K562 (cell line): ENCODE results near the gene XIRP1. TPM values are rescaled to one million over a fixed set of nuclear protein-coding genes. Genes with fewer than 3 reads are reported as not detected.

Source experiments
- CXXC5 ChIP-seq: fragments of 250-450 bp; sonication (Bioruptor Pico); IDR thresholded peaks from 2 replicates; pipeline ENCODE4 v1.8.0; 2022; ENCODE audit warnings: inconsistent platforms, mild to moderate bottlenecking, moderate library complexity
- GATAD2A ChIP-seq: fragments of 450-650 bp; IDR thresholded peaks from 2 replicates; pipeline ENCODE4 v1.6.1; 2017
- HEY1 ChIP-seq: fragments of 250-450 bp; sonication (Bioruptor Pico); IDR thresholded peaks from 2 replicates; pipeline ENCODE4 v1.5.0; 2020; ENCODE audit warnings: mild to moderate bottlenecking, moderate library complexity, borderline replicate concordance
- HSF4 ChIP-seq: fragments of 250-450 bp; sonication (Bioruptor Pico); IDR thresholded peaks from 2 replicates; pipeline ENCODE4 v2.1.2; 2022; ENCODE audit warnings: mild to moderate bottlenecking, moderate library complexity, borderline replicate concordance
- MBD2 ChIP-seq: sonication (generic); IDR thresholded peaks from 2 replicates; pipeline ENCODE4 v1.6.1; 2016; ENCODE audit warnings: low read depth, borderline replicate concordance
- NCOA6 ChIP-seq: fragments of 450-650 bp; IDR thresholded peaks from 2 replicates; pipeline ENCODE4 v1.6.1; 2017; ENCODE audit warnings: mild to moderate bottlenecking
- RAD21 ChIP-seq, 2 experiments: fragments of 250-450 bp in 1 of 2; fragments of 450-650 bp in 1 of 2; sonication (Bioruptor Pico) in 1 of 2; formaldehyde crosslinking in 1 of 2; IDR thresholded peaks in 1 of 2; conservative IDR thresholded peaks in 1 of 2; 2 replicates each; pipeline versions ENCODE4 v1.4.0 to v1.8.0; 2020 to 2022; ENCODE audit warnings: mild to moderate bottlenecking in 2 of 2, moderate library complexity in 1 of 2
- RCOR1 ChIP-seq, 2 experiments: IDR thresholded peaks; 2 replicates each; pipeline ENCODE4 v1.6.1; 2012; ENCODE audit warnings: low read depth in 2 of 2, low read length in 2 of 2, borderline replicate concordance in 1 of 2, improper control_type of control experiment in 1 of 2
- SPI1 ChIP-seq: IDR thresholded peaks from 2 replicates; pipeline ENCODE4 v1.6.1; 2011; ENCODE audit warnings: low read depth, low read length, control low read depth, borderline replicate concordance
- ZFX ChIP-seq: sonication (generic); formaldehyde crosslinking; IDR thresholded peaks from 2 replicates; pipeline ENCODE4 v1.8.0; 2022; ENCODE audit warnings: mild to moderate bottlenecking, missing genetic modification reagents, moderate library complexity
- polyA plus RNA-seq, 8 experiments: library from polyadenylated mRNA; depleted of rRNA in 4 of 8; stranded (reverse) in 5 of 8; unstranded in 3 of 8; fragments of >200 nt; fragmentation: Nextera tagmentation in 2 of 8; fragmentation: Illumina TruSeq in 1 of 8; extraction: Ambion mirVana in 2 of 8; extraction: Trizol in 1 of 8; gene quantifications; 2 replicates each; pipeline versions ENCODE4 v1.2.1 to v1.2.3, GENCODE V29; 2011 to 2014; ENCODE audit warnings: inconsistent platforms in 1 of 8, missing spikeins in 1 of 8
- total RNA-seq, 7 experiments: library from RNA; depleted of rRNA in 6 of 7; stranded (reverse); fragments of >200 nt in 6 of 7; fragmentation: Illumina TruSeq in 2 of 7; extraction: Trizol in 2 of 7; gene quantifications; 2 replicates each; pipeline versions ENCODE4 v1.2.1 to v1.2.3, GENCODE V29; 2011 to 2021; ENCODE audit warnings: low replicate concordance in 1 of 7
- TF ChIP-seq, protein P1 (sequence below), 2 experiments: fragments of 450-650 bp in 1 of 2; sonication (generic) in 1 of 2; formaldehyde crosslinking in 1 of 2; IDR thresholded peaks; 2 replicates each; pipeline versions ENCODE4 v1.7.1 to v1.9.0; 2016 to 2022; ENCODE audit warnings: inconsistent platforms in 1 of 2, mild to moderate bottlenecking in 1 of 2, missing genetic modification reagents in 1 of 2
- TF ChIP-seq, protein P2 (sequence below): fragments of 250-450 bp; sonication (Bioruptor Pico); IDR thresholded peaks from 2 replicates; pipeline ENCODE4 v1.8.0; 2021; ENCODE audit warnings: moderate library complexity, mild to moderate bottlenecking, inconsistent platforms
- TF ChIP-seq, protein P3 (sequence below): fragments of 450-650 bp; IDR thresholded peaks from 2 replicates; pipeline ENCODE4 v1.6.1; 2017; ENCODE audit warnings: antibody characterized with exemption, mild to moderate bottlenecking

Gene XIRP1
- total and polyA plus RNA-seq, 9 of the 15 experiments (the other 6 are each of a cell fraction or from before 2014, with no cell fraction given): 0.03 to 0.27 (median 0.08) TPM; not detected in 3

DNA sequence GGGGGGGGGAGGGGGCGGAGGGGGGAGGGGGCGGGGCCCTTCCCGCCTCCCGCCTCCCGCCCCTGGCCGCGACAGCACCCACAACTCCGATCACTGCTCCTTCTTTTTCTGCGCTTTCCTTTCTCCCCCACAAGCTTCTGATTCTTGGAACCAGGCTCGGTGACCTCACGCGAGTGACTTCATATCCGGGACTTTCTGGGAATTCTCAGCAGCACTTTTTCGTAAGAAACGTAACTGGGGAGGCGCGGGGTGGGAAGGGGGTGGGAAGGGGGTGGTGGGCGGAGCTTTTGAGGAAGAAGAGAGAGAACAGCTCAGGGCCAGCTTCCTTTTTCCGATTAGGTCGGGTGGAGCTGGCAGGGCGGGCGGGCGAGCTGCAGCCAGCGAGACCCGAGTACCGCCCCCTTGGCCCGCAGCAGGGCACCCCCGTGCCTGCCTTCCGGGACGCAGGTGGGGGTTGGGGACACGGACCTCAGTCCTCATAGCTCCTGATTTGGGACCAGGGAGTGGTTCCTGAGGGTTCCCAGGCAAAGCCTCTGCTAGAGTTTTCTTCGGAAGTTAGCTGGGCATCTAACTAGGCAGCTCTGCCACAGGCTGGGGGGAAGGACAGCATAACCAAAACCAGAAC, 14.6 kb downstream of the XIRP1 start (continued):
- TF ChIP-seq, protein P1, sequence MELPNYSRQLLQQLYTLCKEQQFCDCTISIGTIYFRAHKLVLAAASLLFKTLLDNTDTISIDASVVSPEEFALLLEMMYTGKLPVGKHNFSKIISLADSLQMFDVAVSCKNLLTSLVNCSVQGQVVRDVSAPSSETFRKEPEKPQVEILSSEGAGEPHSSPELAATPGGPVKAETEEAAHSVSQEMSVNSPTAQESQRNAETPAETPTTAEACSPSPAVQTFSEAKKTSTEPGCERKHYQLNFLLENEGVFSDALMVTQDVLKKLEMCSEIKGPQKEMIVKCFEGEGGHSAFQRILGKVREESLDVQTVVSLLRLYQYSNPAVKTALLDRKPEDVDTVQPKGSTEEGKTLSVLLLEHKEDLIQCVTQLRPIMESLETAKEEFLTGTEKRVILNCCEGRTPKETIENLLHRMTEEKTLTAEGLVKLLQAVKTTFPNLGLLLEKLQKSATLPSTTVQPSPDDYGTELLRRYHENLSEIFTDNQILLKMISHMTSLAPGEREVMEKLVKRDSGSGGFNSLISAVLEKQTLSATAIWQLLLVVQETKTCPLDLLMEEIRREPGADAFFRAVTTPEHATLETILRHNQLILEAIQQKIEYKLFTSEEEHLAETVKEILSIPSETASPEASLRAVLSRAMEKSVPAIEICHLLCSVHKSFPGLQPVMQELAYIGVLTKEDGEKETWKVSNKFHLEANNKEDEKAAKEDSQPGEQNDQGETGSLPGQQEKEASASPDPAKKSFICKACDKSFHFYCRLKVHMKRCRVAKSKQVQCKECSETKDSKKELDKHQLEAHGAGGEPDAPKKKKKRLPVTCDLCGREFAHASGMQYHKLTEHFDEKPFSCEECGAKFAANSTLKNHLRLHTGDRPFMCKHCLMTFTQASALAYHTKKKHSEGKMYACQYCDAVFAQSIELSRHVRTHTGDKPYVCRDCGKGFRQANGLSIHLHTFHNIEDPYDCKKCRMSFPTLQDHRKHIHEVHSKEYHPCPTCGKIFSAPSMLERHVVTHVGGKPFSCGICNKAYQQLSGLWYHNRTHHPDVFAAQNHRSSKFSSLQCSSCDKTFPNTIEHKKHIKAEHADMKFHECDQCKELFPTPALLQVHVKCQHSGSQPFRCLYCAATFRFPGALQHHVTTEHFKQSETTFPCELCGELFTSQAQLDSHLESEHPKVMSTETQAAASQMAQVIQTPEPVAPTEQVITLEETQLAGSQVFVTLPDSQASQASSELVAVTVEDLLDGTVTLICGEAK (IDR thresholded peaks at IDR 0.05): peak; percentile 58; the same call in 1 of the 2 replicates
- TF ChIP-seq, protein P1 (CRISPR knock-in tag; IDR thresholded peaks at IDR 0.05): no peak
- TF ChIP-seq RCOR1 (IDR thresholded peaks at IDR 0.05; ENCODE audit: borderline replicate concordance in 1 of 2, low read depth in 2 of 2, low read length in 2 of 2) (peak in 1 of 2 experiments; percentile 72; a peak in 2 of 4 replicates), RAD21 (CRISPR knock-in tag; conservative IDR thresholded peaks at IDR 0.05 in 1 of 2, IDR thresholded peaks at IDR 0.05 in 1 of 2) (peak in 1 of 2 experiments; percentile 9; a peak in 1 of 4 replicates), HSF4 (CRISPR knock-in tag) (no peak), SPI1 (0 out of 2 replicates have a peak, but pooled peaks have one; percentile 16), CXXC5 (CRISPR knock-in tag) (peak; percentile 62), HEY1 (CRISPR knock-in tag) (no peak), NCOA6 (no peak), ZFX (CRISPR knock-in tag) (peak; percentile 47; the same call in 1 of the 2 replicates), MBD2 (0 out of 2 replicates have a peak, but pooled peaks have one; percentile 38), GATAD2A (peak; percentile 83; the same call in 1 of the 2 replicates)
- TF ChIP-seq, protein P2, sequence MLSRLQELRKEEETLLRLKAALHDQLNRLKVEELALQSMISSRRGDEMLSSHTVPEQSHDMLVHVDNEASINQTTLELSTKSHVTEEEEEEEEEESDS (CRISPR knock-in tag): no peak
- TF ChIP-seq, protein P3, sequence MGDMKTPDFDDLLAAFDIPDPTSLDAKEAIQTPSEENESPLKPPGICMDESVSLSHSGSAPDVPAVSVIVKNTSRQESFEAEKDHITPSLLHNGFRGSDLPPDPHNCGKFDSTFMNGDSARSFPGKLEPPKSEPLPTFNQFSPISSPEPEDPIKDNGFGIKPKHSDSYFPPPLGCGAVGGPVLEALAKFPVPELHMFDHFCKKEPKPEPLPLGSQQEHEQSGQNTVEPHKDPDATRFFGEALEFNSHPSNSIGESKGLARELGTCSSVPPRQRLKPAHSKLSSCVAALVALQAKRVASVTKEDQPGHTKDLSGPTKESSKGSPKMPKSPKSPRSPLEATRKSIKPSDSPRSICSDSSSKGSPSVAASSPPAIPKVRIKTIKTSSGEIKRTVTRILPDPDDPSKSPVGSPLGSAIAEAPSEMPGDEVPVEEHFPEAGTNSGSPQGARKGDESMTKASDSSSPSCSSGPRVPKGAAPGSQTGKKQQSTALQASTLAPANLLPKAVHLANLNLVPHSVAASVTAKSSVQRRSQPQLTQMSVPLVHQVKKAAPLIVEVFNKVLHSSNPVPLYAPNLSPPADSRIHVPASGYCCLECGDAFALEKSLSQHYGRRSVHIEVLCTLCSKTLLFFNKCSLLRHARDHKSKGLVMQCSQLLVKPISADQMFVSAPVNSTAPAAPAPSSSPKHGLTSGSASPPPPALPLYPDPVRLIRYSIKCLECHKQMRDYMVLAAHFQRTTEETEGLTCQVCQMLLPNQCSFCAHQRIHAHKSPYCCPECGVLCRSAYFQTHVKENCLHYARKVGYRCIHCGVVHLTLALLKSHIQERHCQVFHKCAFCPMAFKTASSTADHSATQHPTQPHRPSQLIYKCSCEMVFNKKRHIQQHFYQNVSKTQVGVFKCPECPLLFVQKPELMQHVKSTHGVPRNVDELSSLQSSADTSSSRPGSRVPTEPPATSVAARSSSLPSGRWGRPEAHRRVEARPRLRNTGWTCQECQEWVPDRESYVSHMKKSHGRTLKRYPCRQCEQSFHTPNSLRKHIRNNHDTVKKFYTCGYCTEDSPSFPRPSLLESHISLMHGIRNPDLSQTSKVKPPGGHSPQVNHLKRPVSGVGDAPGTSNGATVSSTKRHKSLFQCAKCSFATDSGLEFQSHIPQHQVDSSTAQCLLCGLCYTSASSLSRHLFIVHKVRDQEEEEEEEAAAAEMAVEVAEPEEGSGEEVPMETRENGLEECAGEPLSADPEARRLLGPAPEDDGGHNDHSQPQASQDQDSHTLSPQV: peak; percentile 43; the same call in 1 of the 2 replicates
